Upper lobe of left lung (tissue), 6 donors: ENCODE results near the gene IQCF6. TPM values are rescaled to one million over a fixed set of nuclear protein-coding genes. Genes with fewer than 3 reads are reported as not detected.

Experiments used
- ATAC-seq, 2 donors: fragments of 200-7000 bp; cut with Tn5 transposase; one replicate each; pipeline ENCODE4 v1.9.1; 2022; ENCODE audit warnings: mild to moderate bottlenecking in 2 of 2, moderate library complexity in 2 of 2; ENCODE audit not compliant: low FRiP score in 2 of 2
- DNase-seq, 2 donors: peaks; one replicate each; pipeline ENCODE4 v3.0.0-alpha.2; 2019 to 2020
- H3K27ac ChIP-seq, 4 donors: fragments of 200-600 bp; sonication (generic); one replicate each; pipeline ENCODE4 v1.5.1; 2016 to 2019
- H3K27me3 ChIP-seq, 4 donors: fragments of 200-600 bp; sonication (generic); one replicate each; pipeline ENCODE4 v1.5.1; 2017 to 2019
- H3K36me3 ChIP-seq, 4 donors: fragments of 200-600 bp; sonication (generic); one replicate each; pipeline ENCODE4 v1.5.1; 2016 to 2019
- H3K4me1 ChIP-seq, 4 donors: fragments of 200-600 bp; sonication (generic); one replicate each; pipeline ENCODE4 v1.5.1; 2018 to 2019
- H3K4me3 ChIP-seq, 4 donors: fragments of 200-600 bp; sonication (generic); one replicate each; pipeline ENCODE4 v1.5.1; 2017 to 2019; ENCODE audit warnings: mild to moderate bottlenecking in 2 of 4, moderate library complexity in 1 of 4
- H3K9me3 ChIP-seq, 4 donors: fragments of 200-600 bp; sonication (generic); one replicate each; pipeline ENCODE4 v1.5.1; 2018 to 2019
- CTCF ChIP-seq, 6 experiments: fragments of 450-650 bp in 4 of 6; fragments of 200-600 bp in 2 of 6; sonication (generic) in 2 of 6; IDR thresholded peaks; one replicate each; pipeline ENCODE4 v1.5.1; 2016 to 2019; ENCODE audit warnings: antibody characterized with exemption in 6 of 6
- EP300 ChIP-seq, 4 donors: sonication (generic); formaldehyde crosslinking; IDR thresholded peaks; one replicate each; pipeline ENCODE4 v1.5.1; 2017; ENCODE audit warnings: antibody characterized with exemption in 4 of 4, control low read depth in 2 of 4
- POLR2A ChIP-seq, 4 donors: fragments of 450-650 bp; IDR thresholded peaks; one replicate each; pipeline ENCODE4 v1.5.1; 2016 to 2017; ENCODE audit warnings: antibody characterized with exemption in 4 of 4, mild to moderate bottlenecking in 2 of 4
- POLR2AphosphoS5 ChIP-seq, 2 donors: sonication (generic); formaldehyde crosslinking; IDR thresholded peaks; one replicate each; pipeline ENCODE4 v1.5.1; 2017; ENCODE audit warnings: antibody characterized with exemption in 2 of 2
- WGBS, 2 donors: methylation state at CpG; one replicate each; pipeline ENCODE4 v1.1.5; 2017 to 2018; 5-methylcytosine and 5-hydroxymethylcytosine counted together
- total RNA-seq, 6 donors: library from RNA; depleted of rRNA in 4 of 6; stranded (reverse); fragments of >200 nt in 4 of 6; gene quantifications; one replicate each; pipeline versions ENCODE4 v1.1.0 to v1.2.1, GENCODE V29; 2016 to 2021
- donor health status: DM: no; HTN: no; CAD: no; lungs with moderate emphysema.
- donor health status: DM: no; HTN: yes; CAD: no; lungs with severe emphysema.

Gene IQCF6
- total RNA-seq, 6 donors from 2014 or later: not detected

GRCh38 chr3:51739110-51739509, 39.9 kb downstream of the IQCF6 start:
- DNase-seq (no peak), ATAC-seq (no peak)
- Histone ChIP-seq H3K36me3 (no peaks in the 10 kb centered on the region), H3K27me3 (no peaks in the 10 kb centered on the region), H3K27ac (no peak overlapping the region), H3K9me3 (no peaks in the 10 kb centered on the region), H3K4me3 (no peak overlapping the region), H3K4me1 (no peaks in the 10 kb centered on the region)
- WGBS, 2 donors: 49 to 57% methylated on average over 4 of the region's 4 CpGs
- TF ChIP-seq EP300 (IDR thresholded peaks at IDR 0.05) (no peak), CTCF (IDR thresholded peaks at IDR 0.05) (no peak), POLR2AphosphoS5 (IDR thresholded peaks at IDR 0.05) (no peak), POLR2A (IDR thresholded peaks at IDR 0.05) (no peak)

- H3K4me1 ChIP-seq: no peaks in the 10 kb centered on the region
- no peak overlapping the region for H3K27ac ChIP-seq
- no peaks in the 10 kb centered on the region for H3K36me3 ChIP-seq
- DNase-seq: no peak
- H3K9me3 ChIP-seq: no peaks in the 10 kb centered on the region
- no peak for ATAC-seq
- WGBS, 2 donors: 75% methylated on average over 2 of the region's 2 CpGs
- H3K4me3 ChIP-seq: no peak overlapping the region
- TF ChIP-seq POLR2A (IDR thresholded peaks at IDR 0.05) (no peak), POLR2AphosphoS5 (IDR thresholded peaks at IDR 0.05) (no peak)
- no peaks in the 10 kb centered on the region for H3K27me3 ChIP-seq
Measured at GRCh38 chr3:51735950-51736349, 43.1 kb downstream of the IQCF6 start.

- Histone ChIP-seq H3K36me3 (no peaks in the 10 kb centered on the region), H3K4me1 (no peaks in the 10 kb centered on the region), H3K27ac (no peak overlapping the region), H3K4me3 (no peak overlapping the region), H3K9me3 (no peaks in the 10 kb centered on the region), H3K27me3 (no peaks in the 10 kb centered on the region)
- no peak for TF ChIP-seq CTCF (IDR thresholded peaks at IDR 0.05)
- TF ChIP-seq EP300 (IDR thresholded peaks at IDR 0.05): no peak
- TF ChIP-seq POLR2A (IDR thresholded peaks at IDR 0.05): no peak
- no peak for TF ChIP-seq POLR2AphosphoS5 (IDR thresholded peaks at IDR 0.05)
- no peak for ATAC-seq
- no peak for DNase-seq
- WGBS, 2 donors: 55 to 65% methylated on average over 3 of the region's 3 CpGs
Measured at GRCh38 chr3:51735039-51735438, 44.0 kb downstream of the IQCF6 start.

GRCh38 chr3:51734572-51734907, 44.5 kb downstream of the IQCF6 start:
- H3K27ac ChIP-seq: no peak overlapping the region
- no peak for ATAC-seq
- no peak for TF ChIP-seq POLR2A (IDR thresholded peaks at IDR 0.05)
- no peak for TF ChIP-seq POLR2AphosphoS5 (IDR thresholded peaks at IDR 0.05)
- no peak for TF ChIP-seq EP300 (IDR thresholded peaks at IDR 0.05)
- H3K36me3 ChIP-seq: no peaks in the 10 kb centered on the region
- DNase-seq: no peak
- H3K4me1 ChIP-seq: no peaks in the 10 kb centered on the region
- WGBS, 2 donors: 27 to 39% methylated on average over 3 of the region's 3 CpGs
- H3K9me3 ChIP-seq: no peaks in the 10 kb centered on the region
- no peak overlapping the region for H3K4me3 ChIP-seq
- H3K27me3 ChIP-seq: no peaks in the 10 kb centered on the region

- ATAC-seq (no peak), DNase-seq (no peak)
- Histone ChIP-seq H3K4me3 (no peak overlapping the region), H3K9me3 (no peaks in the 10 kb centered on the region), H3K36me3 (no peaks in the 10 kb centered on the region), H3K27ac (no peak overlapping the region), H3K4me1 (no peaks in the 10 kb centered on the region), H3K27me3 (no peaks in the 10 kb centered on the region)
- no peak for TF ChIP-seq POLR2AphosphoS5 (IDR thresholded peaks at IDR 0.05)
- TF ChIP-seq EP300 (IDR thresholded peaks at IDR 0.05): no peak
- TF ChIP-seq CTCF (IDR thresholded peaks at IDR 0.05): no peak
- WGBS, 2 donors: 84 to 86% methylated on average over 4 of the region's 4 CpGs
Measured at GRCh38 chr3:51733859-51734571, 45.0 kb downstream of the IQCF6 start.

GRCh38 chr3:51729042-51729633, 49.9 kb downstream of the IQCF6 start:
- H3K27ac ChIP-seq: no peak overlapping the region
- no peak for DNase-seq
- no peak for ATAC-seq
- no peaks in the 10 kb centered on the region for H3K36me3 ChIP-seq
- no peaks in the 10 kb centered on the region for H3K9me3 ChIP-seq
- no peaks in the 10 kb centered on the region for H3K4me1 ChIP-seq
- no peak overlapping the region for H3K4me3 ChIP-seq
- H3K27me3 ChIP-seq: no peaks in the 10 kb centered on the region
- TF ChIP-seq CTCF (IDR thresholded peaks at IDR 0.05) (no peak), POLR2AphosphoS5 (IDR thresholded peaks at IDR 0.05) (no peak), EP300 (IDR thresholded peaks at IDR 0.05) (no peak), POLR2A (IDR thresholded peaks at IDR 0.05) (no peak)
